ENCODE measurements around the gene ITFG1.
"Not testable (repeated sequence)": the region's sequence is repeated elsewhere in the genome, so short reads cannot be mapped to it uniquely, and the experiment has no call there.

The ITFG1 gene

GRCh38 chr16:47371271-47372014 is 89.4 kb downstream of the ITFG1 start:
- TF ChIP-seq, protein P1, sequence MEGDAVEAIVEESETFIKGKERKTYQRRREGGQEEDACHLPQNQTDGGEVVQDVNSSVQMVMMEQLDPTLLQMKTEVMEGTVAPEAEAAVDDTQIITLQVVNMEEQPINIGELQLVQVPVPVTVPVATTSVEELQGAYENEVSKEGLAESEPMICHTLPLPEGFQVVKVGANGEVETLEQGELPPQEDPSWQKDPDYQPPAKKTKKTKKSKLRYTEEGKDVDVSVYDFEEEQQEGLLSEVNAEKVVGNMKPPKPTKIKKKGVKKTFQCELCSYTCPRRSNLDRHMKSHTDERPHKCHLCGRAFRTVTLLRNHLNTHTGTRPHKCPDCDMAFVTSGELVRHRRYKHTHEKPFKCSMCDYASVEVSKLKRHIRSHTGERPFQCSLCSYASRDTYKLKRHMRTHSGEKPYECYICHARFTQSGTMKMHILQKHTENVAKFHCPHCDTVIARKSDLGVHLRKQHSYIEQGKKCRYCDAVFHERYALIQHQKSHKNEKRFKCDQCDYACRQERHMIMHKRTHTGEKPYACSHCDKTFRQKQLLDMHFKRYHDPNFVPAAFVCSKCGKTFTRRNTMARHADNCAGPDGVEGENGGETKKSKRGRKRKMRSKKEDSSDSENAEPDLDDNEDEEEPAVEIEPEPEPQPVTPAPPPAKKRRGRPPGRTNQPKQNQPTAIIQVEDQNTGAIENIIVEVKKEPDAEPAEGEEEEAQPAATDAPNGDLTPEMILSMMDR (IDR thresholded peaks at IDR 0.05; ENCODE audit: low read depth, low read length, missing control alignments), result no peak
- no peak overlapping the region for H3K4me3 ChIP-seq (replicated peaks; ENCODE audit: low read depth, low read length)
- DNase-seq (ENCODE audit: extremely low read depth, low read depth), result no peak

DNA sequence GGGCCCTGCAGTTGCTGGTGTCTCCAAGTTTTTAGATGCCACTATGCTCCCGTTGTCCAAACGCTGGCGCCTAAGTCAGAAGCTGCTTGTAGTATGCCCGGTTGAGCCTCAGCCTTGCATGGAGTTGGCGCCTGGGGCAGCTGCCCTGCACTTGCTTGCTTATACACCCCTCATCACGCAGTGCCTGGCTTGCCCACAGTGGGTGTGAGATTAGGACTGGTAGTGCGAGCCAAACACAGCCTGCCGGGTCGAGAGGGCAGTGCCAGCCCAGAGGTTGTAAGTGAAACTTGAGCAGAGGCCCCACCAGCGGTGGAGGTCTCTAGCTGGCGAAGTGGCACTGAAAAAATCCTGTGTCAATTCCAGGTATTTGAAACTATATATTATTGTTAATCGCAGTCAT is 90.3 kb downstream of the ITFG1 start:
- H3K4me3 ChIP-seq (replicated peaks; ENCODE audit: low read depth, low read length), result no peak overlapping the region
- TF ChIP-seq, protein P1 (IDR thresholded peaks at IDR 0.05; ENCODE audit: low read depth, low read length, missing control alignments), result no peak

GRCh38 chr16:47366228-47366627 is 94.6 kb downstream of the ITFG1 start:
- H3K4me3 ChIP-seq (replicated peaks; ENCODE audit: low read depth, low read length), result no peak overlapping the region
- TF ChIP-seq, protein P1 (IDR thresholded peaks at IDR 0.05; ENCODE audit: low read depth, low read length, missing control alignments), result no peak
- DNase-seq (ENCODE audit: extremely low read depth, low read depth), result no peak

More for the DNA sequence above, 90.3 kb downstream of the ITFG1 start:
- no peak for DNase-seq (ENCODE audit: extremely low read depth, low read depth)

- H3K4me3 ChIP-seq (replicated peaks; ENCODE audit: low read depth, low read length), result no peak overlapping the region
- TF ChIP-seq, protein P1 (IDR thresholded peaks at IDR 0.05; ENCODE audit: low read depth, low read length, missing control alignments), result no peak
- DNase-seq (ENCODE audit: extremely low read depth, low read depth), result no peak
These were observed 97.1 kb downstream of the ITFG1 start for GRCh38 chr16:47363761-47364160.

GRCh38 chr16:47359478-47359877 is 101.4 kb downstream of the ITFG1 start:
- TF ChIP-seq, protein P1 (IDR thresholded peaks at IDR 0.05; ENCODE audit: low read depth, low read length, missing control alignments), result no peak
- DNase-seq (ENCODE audit: extremely low read depth, low read depth), result no peak
- no peak overlapping the region for H3K4me3 ChIP-seq (replicated peaks; ENCODE audit: low read depth, low read length)

DNA sequence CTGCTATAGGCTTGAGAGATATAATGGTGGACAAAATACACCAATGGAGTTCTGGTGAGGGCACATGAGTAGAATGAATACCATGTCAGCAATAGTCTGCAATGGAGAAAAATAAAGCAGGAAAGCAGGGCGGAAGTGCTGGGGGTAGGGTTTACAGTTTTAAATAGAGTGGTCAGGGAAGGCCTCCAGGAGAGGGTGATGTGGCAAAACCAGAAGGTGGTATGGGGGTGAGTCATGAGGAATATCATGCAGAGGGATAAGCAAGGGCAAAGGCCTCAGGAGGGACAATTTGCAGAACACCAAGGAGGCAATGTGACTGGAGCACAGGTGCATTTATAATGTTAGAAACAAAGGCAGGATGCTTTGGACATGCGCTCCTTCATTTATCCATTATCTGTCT is 102.0 kb downstream of the ITFG1 start:
- TF ChIP-seq, protein P1 (IDR thresholded peaks at IDR 0.05; ENCODE audit: low read depth, low read length, missing control alignments), result no peak
- no peak for DNase-seq (ENCODE audit: extremely low read depth, low read depth)
- no peak overlapping the region for H3K4me3 ChIP-seq (replicated peaks; ENCODE audit: low read depth, low read length)

DNA sequence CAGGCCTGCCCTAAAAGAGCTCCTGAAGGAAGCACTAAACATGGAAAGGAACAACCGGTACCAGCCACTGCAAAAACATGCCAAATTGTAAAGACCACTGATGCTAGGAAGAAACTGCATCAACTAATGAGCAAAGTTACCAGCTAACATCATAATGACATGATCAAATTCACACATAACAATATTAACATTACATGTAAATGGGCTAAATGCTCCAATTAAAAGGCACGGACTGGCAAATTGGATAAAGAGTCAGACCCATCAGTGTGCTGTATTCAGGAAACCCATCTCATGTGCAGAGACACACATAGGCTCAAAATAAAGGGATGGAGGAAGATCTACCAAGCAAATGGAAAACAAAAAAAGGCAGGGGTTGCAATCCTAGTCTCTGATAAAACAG is 111.8 kb downstream of the ITFG1 start:
- not testable (repeated sequence) for DNase-seq (ENCODE audit: extremely low read depth, low read depth); H3K4me3 ChIP-seq (replicated peaks; ENCODE audit: low read depth, low read length)

GRCh38 chr16:47347021-47347696 is 113.7 kb downstream of the ITFG1 start:
- H3K4me3 ChIP-seq (replicated peaks; ENCODE audit: low read depth, low read length); DNase-seq (ENCODE audit: extremely low read depth, low read depth): not testable (repeated sequence)

Data from HFF-Myc (cell line).